ENCODE data around the gene CCDC138. TPM values are rescaled to one million over a fixed set of nuclear protein-coding genes. Genes with fewer than 3 reads are reported as not detected.

Gene CCDC138
- total and polyA plus RNA-seq, 2 of the 13 experiments (the other 11 are each of a cell fraction or from before 2014, with no cell fraction given) = 5.6 to 32.5 TPM

GRCh38 chr2:108833219-108833618, 46.6 kb downstream of the CCDC138 start (continued):
- TF ChIP-seq FOXP1 (IDR thresholded peaks at IDR 0.05) (no peak), FOXP1 (CRISPR knock-in tag; IDR thresholded peaks at IDR 0.05) (peak; percentile 85), ZNF317 (CRISPR knock-in tag; IDR thresholded peaks at IDR 0.05) (peak; percentile 79), BCL6 (CRISPR knock-in tag; IDR thresholded peaks at IDR 0.05) (0 out of 2 replicates have a peak, but pooled peaks have one; percentile 32), ZNF737 (CRISPR knock-in tag; IDR thresholded peaks at IDR 0.05; ENCODE audit: borderline replicate concordance) (no peak), HDAC1 (CRISPR knock-in tag; IDR thresholded peaks at IDR 0.05) (peak; percentile 48), ZMYM4 (CRISPR knock-in tag; IDR thresholded peaks at IDR 0.05) (peak; percentile 34; the same call in 1 of the 2 replicates), ZNF878 (CRISPR knock-in tag; IDR thresholded peaks at IDR 0.05) (peak; percentile 75; the same call in 1 of the 2 replicates), ELF3 (CRISPR knock-in tag; IDR thresholded peaks at IDR 0.05) (peak; percentile 96), ZSCAN9 (CRISPR knock-in tag; IDR thresholded peaks at IDR 0.05; ENCODE audit: borderline replicate concordance) (0 out of 2 replicates have a peak, but pooled peaks have one; percentile 18), ZNF343 (CRISPR knock-in tag; IDR thresholded peaks at IDR 0.05) (no peak), HOXA3 (CRISPR knock-in tag; IDR thresholded peaks at IDR 0.05) (no peak), PHF5A (CRISPR knock-in tag; IDR thresholded peaks at IDR 0.05; ENCODE audit: low read depth, unreplicated experiment) (peak; percentile 28), SOX6 (IDR thresholded peaks at IDR 0.05) (no peak), SOX6 (CRISPR knock-in tag; IDR thresholded peaks at IDR 0.05) (peak; percentile 91), ZNF234 (CRISPR knock-in tag; conservative IDR thresholded peaks at IDR 0.05) (no peak), PHF21A (CRISPR knock-in tag; IDR thresholded peaks at IDR 0.05) (no peak; the same call in 1 of the 2 replicates), RARA (CRISPR knock-in tag; IDR thresholded peaks at IDR 0.05) (peak; percentile 55; the same call in 1 of the 2 replicates), LCORL (IDR thresholded peaks at IDR 0.05) (no peak), LCORL (CRISPR knock-in tag; IDR thresholded peaks at IDR 0.05) (peak; percentile 30; the same call in 1 of the 2 replicates), PAXIP1 (CRISPR knock-in tag; conservative IDR thresholded peaks at IDR 0.05) (peak; percentile 89), ARID5B (CRISPR knock-in tag; IDR thresholded peaks at IDR 0.05) (peak; percentile 84), ZNF557 (CRISPR knock-in tag; IDR thresholded peaks at IDR 0.05) (0 out of 2 replicates have a peak, but pooled peaks have one; percentile 57), SP5 (CRISPR knock-in tag; IDR thresholded peaks at IDR 0.05; ENCODE audit: borderline replicate concordance, low read depth) (no peak)
- TF ChIP-seq, protein P1, sequence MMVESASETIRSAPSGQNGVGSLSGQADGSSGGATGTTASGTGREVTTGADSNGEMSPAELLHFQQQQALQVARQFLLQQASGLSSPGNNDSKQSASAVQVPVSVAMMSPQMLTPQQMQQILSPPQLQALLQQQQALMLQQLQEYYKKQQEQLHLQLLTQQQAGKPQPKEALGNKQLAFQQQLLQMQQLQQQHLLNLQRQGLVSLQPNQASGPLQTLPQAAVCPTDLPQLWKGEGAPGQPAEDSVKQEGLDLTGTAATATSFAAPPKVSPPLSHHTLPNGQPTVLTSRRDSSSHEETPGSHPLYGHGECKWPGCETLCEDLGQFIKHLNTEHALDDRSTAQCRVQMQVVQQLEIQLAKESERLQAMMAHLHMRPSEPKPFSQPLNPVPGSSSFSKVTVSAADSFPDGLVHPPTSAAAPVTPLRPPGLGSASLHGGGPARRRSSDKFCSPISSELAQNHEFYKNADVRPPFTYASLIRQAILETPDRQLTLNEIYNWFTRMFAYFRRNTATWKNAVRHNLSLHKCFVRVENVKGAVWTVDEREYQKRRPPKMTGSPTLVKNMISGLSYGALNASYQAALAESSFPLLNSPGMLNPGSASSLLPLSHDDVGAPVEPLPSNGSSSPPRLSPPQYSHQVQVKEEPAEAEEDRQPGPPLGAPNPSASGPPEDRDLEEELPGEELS (CRISPR knock-in tag; IDR thresholded peaks at IDR 0.05) = peak; percentile 87

Measured in HepG2 (cell line).